Fibroblast of pulmonary artery (primary cell): ENCODE measurements around the gene ELK4.

Source experiments
- DNase-seq: peaks from one replicate; pipeline ENCODE4 v3.0.0-alpha.2; 2010; ENCODE audit warnings: low read depth
- H3K4me3 ChIP-seq: replicated peaks from 2 replicates; pipeline ENCODE4 v1.5.1; 2011; ENCODE audit warnings: low read depth, mild to moderate bottlenecking, control low read depth, low read length, moderate library complexity
- CTCF ChIP-seq: IDR thresholded peaks from 2 replicates; pipeline ENCODE4 v1.5.1; 2011; ENCODE audit warnings: mild to moderate bottlenecking, control low read depth, low read length, inconsistent platforms; ENCODE audit errors: missing control alignments

ELK4 gene

DNA sequence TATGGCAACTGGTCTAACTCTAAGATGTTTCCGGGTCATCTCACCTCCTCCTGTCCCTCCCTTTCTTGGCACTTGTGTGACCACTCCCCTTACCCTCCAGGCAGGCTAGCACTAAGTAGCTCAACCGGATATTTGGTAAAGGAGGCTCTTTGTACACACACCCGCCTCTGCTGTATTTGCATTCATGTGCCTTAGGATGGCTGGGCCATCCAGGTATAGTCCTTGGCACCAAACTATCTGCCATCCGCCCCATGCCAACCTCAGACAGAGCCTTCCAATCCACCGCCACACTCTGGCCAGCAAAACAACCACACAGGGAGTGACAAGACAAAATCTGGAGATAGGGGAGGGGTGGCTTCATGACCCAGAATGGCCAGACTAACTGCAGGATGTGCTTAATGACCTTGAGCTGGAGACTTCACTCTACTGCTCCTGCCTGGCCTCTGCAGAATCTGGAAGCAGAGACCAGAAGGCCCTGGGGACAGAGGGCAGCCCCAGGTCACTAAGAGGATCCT lies 67.8 kb downstream of the ELK4 start:
- TF ChIP-seq CTCF: no peak
- no peak overlapping the region for H3K4me3 ChIP-seq

GRCh38 chr1:205561501-205562203 lies 70.2 kb downstream of the ELK4 start:
- no peak for DNase-seq
- H3K4me3 ChIP-seq: no peak overlapping the region
- no peak for TF ChIP-seq CTCF

More for the DNA sequence above, 67.8 kb downstream of the ELK4 start:
- no peak for DNase-seq
